Activated CD8-positive, alpha-beta T cell treated with anti-CD3 and anti-CD28 coated beads for 36 hours (primary cell): ENCODE measurements around the gene NR1H4. TPM values are rescaled to one million over a fixed set of nuclear protein-coding genes. Genes with fewer than 3 reads are reported as not detected.

Experiments used
- ATAC-seq: fragments of 200-7000 bp; cut with Tn5 transposase; one replicate; pipeline ENCODE4 v1.10.0; 2021; ENCODE audit warnings: mild to moderate bottlenecking, moderate library complexity
- CTCF ChIA-PET: fragments of 350-600 bp; sonication (Branson Sonifier 250); formaldehyde crosslinking; loops from one replicate; lab custom pipeline; 2021; ENCODE audit warnings: antibody characterized with exemption; lab: Charles Lee
- POLR2A ChIA-PET: fragments of 350-600 bp; sonication (Branson Sonifier 250); formaldehyde crosslinking; loops from one replicate; lab custom pipeline; 2021; ENCODE audit warnings: antibody characterized with exemption; lab: Charles Lee
- DNase-seq: peaks from one replicate; pipeline ENCODE4 v3.0.0-alpha.2; 2020
- H3K27ac Mint-ChIP-seq: one replicate; pipeline ENCODE4 v1.8.0; 2021; ENCODE audit warnings: mild to moderate bottlenecking, mixed read lengths
- H3K27me3 Mint-ChIP-seq: one replicate; pipeline ENCODE4 v1.8.0; 2021; ENCODE audit warnings: mixed read lengths
- H3K36me3 Mint-ChIP-seq: one replicate; pipeline ENCODE4 v1.8.0; 2021; ENCODE audit warnings: low read depth, mixed read lengths
- H3K4me1 Mint-ChIP-seq: one replicate; pipeline ENCODE4 v1.8.0; 2021; ENCODE audit warnings: low read depth, mixed read lengths
- H3K4me3 Mint-ChIP-seq: one replicate; pipeline ENCODE4 v1.8.0; 2021; ENCODE audit warnings: mild to moderate bottlenecking, moderate library complexity, mixed read lengths
- H3K9me3 Mint-ChIP-seq: one replicate; pipeline ENCODE4 v1.8.0; 2021; ENCODE audit warnings: mixed read lengths
- CTCF ChIP-seq: fragments of 200-600 bp; IDR thresholded peaks from one replicate; pipeline ENCODE4 v1.8.0; 2022; ENCODE audit warnings: antibody characterized with exemption, mild to moderate bottlenecking
- intact Hi-C: fragments of 100-400 bp; cut with micrococcal nuclease; formaldehyde crosslinking; loops from one replicate; pipeline ENCODE4 v1.10.0; 2022
- total RNA-seq, 2 experiments: library from RNA; stranded (reverse); gene quantifications; one replicate each; pipeline ENCODE4 v1.2.3, GENCODE V29; 2021

The NR1H4 gene
- total RNA-seq, 2 experiments from 2014 or later, result not detected

- POLR2A ChIA-PET, result no interaction called here
- DNase-seq (no peak), ATAC-seq (no peak)
- no peaks in the 10 kb centered on the region for H3K36me3 Mint-ChIP-seq
- CTCF ChIA-PET, result no interaction called here
- H3K4me1 Mint-ChIP-seq, result no peaks in the 10 kb centered on the region
- H3K27ac Mint-ChIP-seq, result no peak overlapping the region
- no peak for TF ChIP-seq CTCF
- no peaks in the 10 kb centered on the region for H3K27me3 Mint-ChIP-seq
- H3K9me3 Mint-ChIP-seq, result no peaks in the 10 kb centered on the region
- no peak overlapping the region for H3K4me3 Mint-ChIP-seq
- intact Hi-C loops, result no loop called here
Measured at GRCh38 chr12:100503228-100503628, 29.6 kb downstream of the NR1H4 start.

GRCh38 chr12:100504804-100505203 lies 31.1 kb downstream of the NR1H4 start:
- Mint-ChIP-seq H3K27ac (no peak overlapping the region), H3K27me3 (no peaks in the 10 kb centered on the region), H3K9me3 (no peaks in the 10 kb centered on the region), H3K4me3 (no peak overlapping the region), H3K36me3 (no peaks in the 10 kb centered on the region), H3K4me1 (no peaks in the 10 kb centered on the region)
- no peak for TF ChIP-seq CTCF
- no peak for ATAC-seq
- ChIA-PET CTCF (no interaction called here), POLR2A (no interaction called here)
- no peak for DNase-seq
- intact Hi-C loops, result no loop called here

- intact Hi-C loops, result no loop called here
- no peaks in the 10 kb centered on the region for H3K36me3 Mint-ChIP-seq
- CTCF ChIA-PET, result no interaction called here
- no peak overlapping the region for H3K4me3 Mint-ChIP-seq
- DNase-seq (no peak), ATAC-seq (no peak)
- H3K4me1 Mint-ChIP-seq, result no peaks in the 10 kb centered on the region
- H3K9me3 Mint-ChIP-seq, result no peaks in the 10 kb centered on the region
- H3K27me3 Mint-ChIP-seq, result no peaks in the 10 kb centered on the region
- POLR2A ChIA-PET, result no interaction called here
- no peak for TF ChIP-seq CTCF
- no peak overlapping the region for H3K27ac Mint-ChIP-seq
Measured at GRCh38 chr12:100508751-100509150, 35.1 kb downstream of the NR1H4 start.

- ChIA-PET POLR2A (no interaction called here), CTCF (interaction anchor here (0.7 kb wide), 1 partner anchor 394 kb away, joined by 3 read pairs; no protein-coding TSS in a partner anchor)
- DNase-seq (no peak), ATAC-seq (no peak)
- intact Hi-C loops, result no loop called here
- Mint-ChIP-seq H3K4me3 (no peak overlapping the region), H3K4me1 (no peaks in the 10 kb centered on the region), H3K27me3 (peaks cover 3% of the 10 kb centered on the region), H3K36me3 (no peaks in the 10 kb centered on the region), H3K9me3 (peaks cover 2% of the 10 kb centered on the region), H3K27ac (no peak overlapping the region)
- TF ChIP-seq CTCF, result no peak
Measured at GRCh38 chr12:100512692-100513091, 39.0 kb downstream of the NR1H4 start.

- no peaks in the 10 kb centered on the region for H3K4me1 Mint-ChIP-seq
- CTCF ChIA-PET, result no interaction called here
- H3K27me3 Mint-ChIP-seq, result peaks cover 3% of the 10 kb centered on the region
- POLR2A ChIA-PET, result no interaction called here
- no peak for TF ChIP-seq CTCF
- intact Hi-C loops, result no loop called here
- peaks cover 2% of the 10 kb centered on the region for H3K9me3 Mint-ChIP-seq
- ATAC-seq, result no peak
- no peak overlapping the region for H3K4me3 Mint-ChIP-seq
- DNase-seq, result no peak
- no peaks in the 10 kb centered on the region for H3K36me3 Mint-ChIP-seq
- no peak overlapping the region for H3K27ac Mint-ChIP-seq
Measured at GRCh38 chr12:100515968-100516367, 42.3 kb downstream of the NR1H4 start.
